Activated effector memory CD4-positive, alpha-beta T cell treated with Interleukin-2 at 50 U/mL for 16 hours (primary cell): ENCODE data around the gene DEPP1.
A peak's percentile ranks its signal among the peaks of the same experiment; 100 is the strongest.

Experiments
- DNase-seq: peaks from one replicate; pipeline ENCODE4 v3.0.0-alpha.2; 2020

Gene DEPP1

GRCh38 chr10:44965104-44965503 is 13.5 kb downstream of the DEPP1 start:
- no peak for DNase-seq

GRCh38 chr10:44963772-44964633 is 14.6 kb downstream of the DEPP1 start:
- DNase-seq, result no peak

- DNase-seq, result no peak
Observed at GRCh38 chr10:44962870-44963738, 15.5 kb downstream of the DEPP1 start.

- no peak for DNase-seq
Observed at GRCh38 chr10:44961931-44962750, 16.5 kb downstream of the DEPP1 start.

- no peak for DNase-seq
Observed at GRCh38 chr10:44961230-44961571, 17.4 kb downstream of the DEPP1 start.

GRCh38 chr10:44960482-44961229 is 18.0 kb downstream of the DEPP1 start:
- DNase-seq, result no peak

GRCh38 chr10:44960088-44960460 is 18.5 kb downstream of the DEPP1 start:
- DNase-seq, result no peak

GRCh38 chr10:44959247-44960087 is 19.1 kb downstream of the DEPP1 start, which contains the start of gene RASSF4:
TSS of gene RASSF4 (plus strand) at chr10:44959802. CDS start at chr10:44970203, 10,401 bp downstream.
- peak; percentile 90 for DNase-seq

- no peak for DNase-seq
Observed at GRCh38 chr10:44958898-44959246, 19.7 kb downstream of the DEPP1 start.

GRCh38 chr10:44958196-44958897 is 20.3 kb downstream of the DEPP1 start:
- DNase-seq, result no peak

GRCh38 chr10:44956717-44957706 is 21.6 kb downstream of the DEPP1 start:
- DNase-seq, result no peak

- no peak for DNase-seq
Observed at GRCh38 chr10:44956226-44956625, 22.4 kb downstream of the DEPP1 start.

GRCh38 chr10:44955413-44956070 is 23.1 kb downstream of the DEPP1 start:
- no peak for DNase-seq

GRCh38 chr10:44954962-44955361 is 23.6 kb downstream of the DEPP1 start:
- DNase-seq, result no peak

- no peak for DNase-seq
Observed at GRCh38 chr10:44954042-44954441, 24.6 kb downstream of the DEPP1 start.

- DNase-seq, result no peak
Observed at GRCh38 chr10:44952779-44953231, 25.8 kb downstream of the DEPP1 start.

GRCh38 chr10:44951576-44952226 is 26.9 kb downstream of the DEPP1 start:
- no peak for DNase-seq
